Heart right ventricle (tissue), 16 donors: Measurements from ENCODE around the gene FBN1. TPM values are rescaled to one million over a fixed set of nuclear protein-coding genes. Genes with fewer than 3 reads are reported as not detected.

Experiments used
- ATAC-seq, 8 donors: fragments of 200-7000 bp; cut with Tn5 transposase; one replicate each; pipeline ENCODE4 v1.9.1; 2020; ENCODE audit warnings: mild to moderate bottlenecking in 8 of 8, moderate library complexity in 8 of 8, moderate number of reproducible peaks in 1 of 8
- DNase-seq, 2 donors: peaks; one replicate each; pipeline ENCODE4 v3.0.0-alpha.2; 2020
- H3K27ac ChIP-seq, 10 donors: fragments of 200-600 bp; sonication (generic) in 2 of 10; one replicate each; pipeline versions ENCODE4 v1.5.0 to v1.8.0; 2020 to 2022; ENCODE audit warnings: mild to moderate bottlenecking in 3 of 10
- H3K27me3 ChIP-seq, 7 donors: fragments of 200-600 bp; one replicate each; pipeline ENCODE4 v1.8.0; 2021 to 2022; ENCODE audit warnings: mild to moderate bottlenecking in 2 of 7
- H3K36me3 ChIP-seq, 9 donors: fragments of 200-600 bp; sonication (generic) in 1 of 9; one replicate each; pipeline versions ENCODE4 v1.5.0 to v1.8.0; 2020 to 2022; ENCODE audit warnings: mild to moderate bottlenecking in 2 of 9
- H3K4me1 ChIP-seq, 9 donors: fragments of 200-600 bp; sonication (generic) in 1 of 9; one replicate each; pipeline versions ENCODE4 v1.5.0 to v1.8.0; 2020 to 2022; ENCODE audit warnings: mild to moderate bottlenecking in 4 of 9
- H3K4me3 ChIP-seq, 10 donors: fragments of 200-600 bp; sonication (generic) in 2 of 10; one replicate each; pipeline versions ENCODE4 v1.5.0 to v1.8.0; 2020 to 2022; ENCODE audit warnings: mild to moderate bottlenecking in 7 of 10, moderate library complexity in 2 of 10
- H3K9me3 ChIP-seq, 11 donors: fragments of 200-600 bp in 10 of 11; sonication (generic) in 2 of 11; one replicate each; pipeline versions ENCODE4 v1.5.0 to v1.8.0; 2013 to 2022; ENCODE audit warnings: mild to moderate bottlenecking in 2 of 11, control low read depth in 1 of 11, moderate library complexity in 1 of 11
- CTCF ChIP-seq, 9 donors: fragments of 200-600 bp; sonication (generic) in 2 of 9; IDR thresholded peaks; one replicate each; pipeline versions ENCODE4 v1.5.0 to v1.8.0; 2021 to 2022; ENCODE audit warnings: antibody characterized with exemption in 9 of 9, mild to moderate bottlenecking in 5 of 9, moderate library complexity in 1 of 9
- WGBS, 2 donors: extraction: QIAGEN DNeasy Blood & Tissue Kit; methylation state at CpG; one replicate each; pipeline ENCODE4 v1.1.7; 2013; ENCODE audit warnings: inconsistent platforms in 1 of 2; 5-methylcytosine and 5-hydroxymethylcytosine counted together
- intact Hi-C, 10 donors: fragments of 100-400 bp; cut with DNase I; formaldehyde crosslinking; loops; one replicate each; pipeline versions ENCODE4 v1.11.1 to v1.14.2; 2022
- polyA plus RNA-seq, 2 donors: library from polyadenylated mRNA; stranded (reverse); fragments of 200-250 nt; gene quantifications; one replicate each; pipeline ENCODE4 v1.2.3, GENCODE V29; 2013
- total RNA-seq, 10 donors: library from RNA; stranded (reverse); fragmentation: NEBNext Ultra II Directional in 3 of 10; extraction: Animal tissue kit (Norgen Biotek cat#: 25700) in 3 of 10; gene quantifications; one replicate each; pipeline versions ENCODE4 v1.2.1 to v1.2.4, GENCODE V29; 2021 to 2023
- donor health status: Arrhythmogenic right ventricular cardiomyopathy.
- donor health status: ischemic (EF 13 %, LVEDD 7.1; RV severe dilation, severe dysfunction).
- donor health status: healthy with polysubstance abuse.
- donor health status: DM: no; HTN: yes; CAD: no.
- donor health status: DM: no; HTN: no; CAD: no.
- donor health status: ischemic (EF 25% LVEDD 6.9; RV normal size, moderate dysfunction).
- donor health status: ischemic (EF 25% LVEDD 5.7; RV mildly dilated, moderate dysfunction).
- donor health status: healthy.
- donor health status: DM: yes; HTN: yes; CAD: no.
- donor health status: Ischemic cardiomyopathy.
- donor health status: ischemic (EF 35%, LVEDD 5.7; RV mildly dilated, moderate dysfunction).
- donor health status: nonischemic (EF 11% LVEDD 7.7; RV severe dilation, severe dysfunction).
- donor health status: DM: yes; HTN: yes; CAD: no.
- donor health status: PGD.
- donor health status: ischemic (EF 29% LVEDD 5.4; RV normal size, mild dysfunction).
- donor health status: nonischemic (EF 23%, LVEDD 6.1; RV moderate dilation, normal function).

Gene FBN1
- total and polyA plus RNA-seq, 12 donors, result 7.0 to 116 (median 31.1) TPM

- Histone ChIP-seq H3K9me3 (no peaks in the 10 kb centered on the region), H3K4me1 (peaks cover 0 to 40% (median 25%) of the 10 kb centered on the region in 9 donors), H3K4me3 (no peak overlapping the region), H3K27me3 (no peaks in the 10 kb centered on the region), H3K27ac (no peak overlapping the region), H3K36me3 (peaks cover 0 to 8% (median 0%) of the 10 kb centered on the region in 9 donors)
- peak in 1 of 8 donors; percentile 22 for ATAC-seq
- intact Hi-C loops, result loop anchor here in 1 of 10 donors (10.0 kb wide), 1 partner anchor 89 kb away; the partner anchor contains the start of gene FBN1
- no peak for DNase-seq
- WGBS, 2 donors, result 86% methylated on average over 6 of the region's 6 CpGs
- TF ChIP-seq CTCF (IDR thresholded peaks at IDR 0.05), result no peak
Observed at GRCh38 chr15:48555241-48555881, 90.1 kb downstream of the FBN1 start.

GRCh38 chr15:48554112-48554511 lies 91.4 kb downstream of the FBN1 start:
- TF ChIP-seq CTCF (IDR thresholded peaks at IDR 0.05), result no peak
- Histone ChIP-seq H3K27ac (peak overlapping the region in 1 of 10 donors; percentile 2), H3K4me1 (peaks cover 0 to 37% (median 17%) of the 10 kb centered on the region in 9 donors)

GRCh38 chr15:48553559-48553958 lies 92.0 kb downstream of the FBN1 start:
- Histone ChIP-seq H3K36me3 (peaks cover 0 to 8% (median 0%) of the 10 kb centered on the region in 9 donors), H3K27me3 (no peaks in the 10 kb centered on the region), H3K9me3 (no peaks in the 10 kb centered on the region), H3K27ac (peak overlapping the region in 1 of 10 donors; percentile 2), H3K4me1 (peaks cover 0 to 39% (median 13%) of the 10 kb centered on the region in 9 donors), H3K4me3 (no peak overlapping the region)
- no peak for TF ChIP-seq CTCF (IDR thresholded peaks at IDR 0.05)
- 59 to 66% methylated on average over 2 of the region's 2 CpGs for WGBS, 2 donors
- ATAC-seq, result no peak
- no peak for DNase-seq
- intact Hi-C loops, result loop anchor here in 1 of 10 donors (10.0 kb wide), 1 partner anchor 91 kb away; the partner anchor contains the start of gene FBN1

More at GRCh38 chr15:48554112-48554511, 91.4 kb downstream of the FBN1 start:
- DNase-seq, result no peak
- 85 to 86% methylated on average over 5 of the region's 5 CpGs for WGBS, 2 donors
- Histone ChIP-seq H3K27me3 (no peaks in the 10 kb centered on the region), H3K36me3 (peaks cover 0 to 8% (median 0%) of the 10 kb centered on the region in 9 donors), H3K9me3 (no peaks in the 10 kb centered on the region), H3K4me3 (no peak overlapping the region)
- intact Hi-C loops, result loop anchor here in 1 of 10 donors (10.0 kb wide), 1 partner anchor 91 kb away; the partner anchor contains the start of gene FBN1
- no peak for ATAC-seq

GRCh38 chr15:48550822-48551525 lies 94.5 kb downstream of the FBN1 start:
- TF ChIP-seq CTCF (IDR thresholded peaks at IDR 0.05), result no peak
- H3K27ac ChIP-seq, result no peak overlapping the region
- DNase-seq (no peak), ATAC-seq (peak in 5 of 8 donors; percentile 54 to 76 (median 67))
- intact Hi-C loops, result loop anchor here in 1 of 10 donors (10.0 kb wide), 1 partner anchor 94 kb away; the partner anchor contains the start of gene FBN1
- H3K4me3 ChIP-seq, result no peak overlapping the region
- peaks cover 0 to 43% (median 13%) of the 10 kb centered on the region in 9 donors for H3K4me1 ChIP-seq
- H3K27me3 ChIP-seq, result no peaks in the 10 kb centered on the region
- no peaks in the 10 kb centered on the region for H3K36me3 ChIP-seq
- 61 to 70% methylated on average over 3 of the region's 3 CpGs for WGBS, 2 donors
- H3K9me3 ChIP-seq, result no peaks in the 10 kb centered on the region
